Activated T-helper 9 cell treated with anti-CD3 and anti-CD28 coated beads, Interleukin-2, amount 50 U/mL, for 16 hours (primary cell): ENCODE data around the gene EFCAB10.

ENCODE experiments used
- DNase-seq: peaks from one replicate; pipeline ENCODE4 v3.0.0-alpha.2; 2020; ENCODE audit warnings: low read depth

The EFCAB10 gene

DNA sequence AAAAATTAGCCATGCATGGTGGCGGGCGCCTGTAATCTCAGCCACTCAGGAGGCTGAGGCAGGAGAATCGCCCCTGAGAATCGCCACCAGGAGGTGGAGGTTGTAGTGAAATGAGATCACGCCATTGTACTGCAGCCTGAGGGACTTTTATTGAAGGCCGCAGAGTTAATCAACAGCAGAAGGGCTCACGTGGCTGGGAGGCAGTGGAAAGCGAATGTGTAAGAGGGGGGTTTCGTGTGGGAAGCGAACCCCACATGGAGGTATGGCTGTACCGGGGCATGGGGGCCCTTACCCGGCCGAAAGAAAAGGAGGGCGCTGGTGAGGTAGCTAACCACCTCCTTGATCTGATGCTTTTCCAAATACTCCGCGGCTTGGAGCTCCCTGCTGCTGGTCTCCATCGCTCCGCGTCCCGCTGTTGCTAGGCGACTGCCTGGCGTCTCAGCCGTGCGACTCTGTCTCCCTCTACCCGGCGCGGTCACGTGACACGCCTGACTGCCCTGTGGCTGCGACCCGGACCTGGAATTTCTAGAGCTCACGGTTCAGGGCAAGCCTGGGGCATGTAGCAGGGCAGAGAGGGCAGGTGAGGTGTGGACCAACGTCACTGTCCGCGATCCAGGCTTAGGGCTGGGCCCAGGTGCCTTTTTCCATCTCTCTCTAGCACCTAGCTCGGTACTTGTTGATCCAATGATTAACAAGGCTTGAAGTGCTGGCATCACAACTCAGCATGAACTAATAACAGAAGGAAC lies at the start of gene EFCAB10:
TSS of gene EFCAB10 (minus strand) at position 428 of the 746 bp plus-strand sequence. CDS start at position 398, 30 bp downstream.
- DNase-seq, result peak; percentile 8

DNA sequence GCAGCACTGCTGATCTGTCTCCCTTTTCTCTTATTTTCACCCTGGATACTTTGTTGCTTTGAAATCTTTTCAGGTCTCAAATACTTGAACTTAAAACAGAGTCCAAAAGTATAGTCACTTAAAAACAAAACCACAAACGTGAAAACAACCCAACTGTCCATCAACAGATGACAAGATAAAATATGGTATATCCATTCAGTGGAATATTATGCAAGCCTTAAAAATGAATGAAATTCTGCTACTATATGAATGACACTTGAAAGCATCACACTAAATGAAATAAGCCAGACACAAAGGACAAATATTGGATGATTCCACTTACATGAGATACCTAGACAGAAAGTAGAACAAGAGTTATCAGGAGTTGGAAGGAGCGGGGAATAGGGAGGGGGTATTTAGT lies 44.7 kb upstream of the EFCAB10 start:
- no peak for DNase-seq

DNA sequence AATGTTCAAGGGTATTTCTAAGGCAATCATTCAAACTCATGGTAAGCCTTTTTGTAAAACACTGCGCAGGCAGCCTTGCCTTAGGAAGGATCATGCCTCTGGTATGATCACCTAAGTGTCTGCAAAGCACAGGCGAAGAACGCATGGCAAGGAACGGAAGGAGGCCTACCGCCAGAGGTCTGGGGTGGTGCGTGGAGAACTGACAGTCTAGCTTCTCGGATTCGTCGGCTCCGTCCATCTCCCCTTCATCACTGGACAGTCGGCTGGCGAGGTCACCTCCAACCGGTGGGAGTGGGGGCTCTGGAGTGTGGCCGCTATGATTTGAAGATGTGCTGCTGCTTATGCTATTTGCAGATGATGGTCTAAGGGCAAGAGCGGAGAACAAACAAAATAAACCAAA lies 42.6 kb upstream of the EFCAB10 start:
- no peak for DNase-seq

DNA sequence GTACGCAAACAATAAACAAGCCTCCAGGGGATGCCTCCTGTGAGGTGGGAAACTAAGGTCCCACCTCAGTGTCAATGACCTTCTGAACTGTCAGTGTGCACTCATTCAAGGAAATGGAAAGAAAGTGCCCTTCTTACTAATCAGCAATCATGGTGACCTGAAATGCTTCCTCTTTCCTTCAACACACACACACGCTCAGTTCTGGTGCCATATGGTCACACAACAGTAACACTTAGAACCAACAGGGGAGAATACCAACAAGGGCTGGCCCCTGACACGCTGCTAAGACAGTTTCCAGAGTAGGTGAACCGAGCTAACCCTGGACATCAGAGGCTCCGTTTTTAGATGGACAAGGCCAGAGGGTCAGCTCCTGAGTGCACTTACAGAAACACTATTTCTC lies 42.1 kb upstream of the EFCAB10 start:
- no peak for DNase-seq

GRCh38 chr7:105622106-105622731 lies 40.9 kb upstream of the EFCAB10 start:
- DNase-seq, result no peak

GRCh38 chr7:105621617-105622016 lies 40.3 kb upstream of the EFCAB10 start:
- no peak for DNase-seq

DNA sequence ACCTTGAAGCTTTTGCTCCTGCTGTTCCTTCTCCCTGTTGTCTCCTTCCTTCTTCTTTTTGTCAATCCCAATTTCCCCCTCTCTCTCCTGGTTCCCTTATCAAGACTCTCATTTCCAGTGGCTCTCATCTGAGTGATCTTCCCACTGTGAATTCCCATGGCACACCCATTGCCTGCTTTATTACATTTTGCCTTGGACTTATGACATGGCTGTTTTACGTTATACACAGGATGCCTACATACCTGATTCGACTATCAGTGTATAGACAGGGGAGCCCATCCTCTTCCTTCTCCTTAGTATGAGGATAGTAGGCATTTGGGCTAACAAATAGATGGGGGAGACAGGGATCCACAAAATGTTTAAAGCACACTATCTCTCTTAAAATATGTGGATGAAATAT lies 39.9 kb upstream of the EFCAB10 start:
- no peak for DNase-seq

- no peak for DNase-seq
These were observed 38.3 kb upstream of the EFCAB10 start for GRCh38 chr7:105619590-105619989.

- DNase-seq, result no peak
These were observed 36.7 kb upstream of the EFCAB10 start for GRCh38 chr7:105618016-105618296.

GRCh38 chr7:105617280-105618015 lies 36.2 kb upstream of the EFCAB10 start:
- no peak for DNase-seq

GRCh38 chr7:105614341-105614840 lies 33.1 kb upstream of the EFCAB10 start:
- DNase-seq, result no peak

DNA sequence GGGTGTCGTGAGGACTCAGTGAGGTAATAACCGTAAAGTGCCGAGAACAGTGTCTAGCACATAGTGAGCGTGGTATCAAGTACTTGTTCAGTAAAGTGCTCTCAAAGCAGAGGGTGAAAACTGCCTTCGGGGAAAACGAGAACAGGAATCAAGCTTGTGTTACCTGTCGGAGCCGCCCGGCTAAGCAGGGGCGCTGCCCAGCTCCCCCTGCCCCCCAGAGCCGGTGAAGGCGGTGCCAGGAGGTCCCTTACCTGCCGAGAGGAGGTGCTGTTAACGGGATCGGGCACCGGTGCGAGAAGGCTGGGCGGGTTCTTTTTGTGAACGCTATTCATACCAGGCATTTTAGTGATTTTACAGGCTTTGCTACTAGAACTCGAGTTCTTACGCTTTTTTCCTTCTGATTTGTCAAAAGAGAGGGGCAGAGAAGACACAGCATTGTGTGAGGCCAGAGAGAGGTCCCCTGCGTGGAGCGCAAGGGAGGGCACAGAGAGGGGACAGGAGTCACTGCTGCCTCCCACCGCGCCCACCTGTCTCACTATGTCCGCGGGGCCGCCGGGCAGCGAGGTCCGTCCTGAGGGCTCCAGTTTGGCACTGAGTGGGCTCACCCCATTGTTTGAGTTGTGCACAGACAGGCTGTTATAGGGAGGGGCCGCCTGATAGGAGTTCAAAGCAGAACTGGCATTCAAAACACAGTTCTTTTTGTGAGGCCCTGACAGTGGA lies 32.5 kb upstream of the EFCAB10 start:
- DNase-seq, result no peak

DNA sequence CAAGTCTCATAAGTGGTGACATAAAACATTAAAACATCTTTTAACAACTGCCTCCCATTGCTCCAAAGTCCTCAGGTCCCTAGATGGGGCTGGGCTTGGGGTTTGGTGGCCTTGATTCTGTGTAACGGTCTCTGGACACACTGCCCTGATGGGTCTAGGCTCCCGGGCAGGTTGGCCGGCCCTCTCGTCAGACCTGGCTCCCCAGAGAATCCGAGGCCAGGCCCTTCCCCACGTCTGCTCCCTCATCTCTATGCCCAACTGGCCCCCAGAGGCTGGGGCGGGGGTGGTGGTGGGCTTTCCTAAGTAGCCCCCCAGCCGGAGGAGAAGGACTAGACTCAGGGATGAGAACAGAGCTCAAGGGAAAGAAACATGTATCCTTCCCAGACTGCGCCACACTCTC lies 31.5 kb upstream of the EFCAB10 start:
- no peak for DNase-seq

- DNase-seq, result no peak
These were observed 30.8 kb upstream of the EFCAB10 start for GRCh38 chr7:105611856-105612775.

DNA sequence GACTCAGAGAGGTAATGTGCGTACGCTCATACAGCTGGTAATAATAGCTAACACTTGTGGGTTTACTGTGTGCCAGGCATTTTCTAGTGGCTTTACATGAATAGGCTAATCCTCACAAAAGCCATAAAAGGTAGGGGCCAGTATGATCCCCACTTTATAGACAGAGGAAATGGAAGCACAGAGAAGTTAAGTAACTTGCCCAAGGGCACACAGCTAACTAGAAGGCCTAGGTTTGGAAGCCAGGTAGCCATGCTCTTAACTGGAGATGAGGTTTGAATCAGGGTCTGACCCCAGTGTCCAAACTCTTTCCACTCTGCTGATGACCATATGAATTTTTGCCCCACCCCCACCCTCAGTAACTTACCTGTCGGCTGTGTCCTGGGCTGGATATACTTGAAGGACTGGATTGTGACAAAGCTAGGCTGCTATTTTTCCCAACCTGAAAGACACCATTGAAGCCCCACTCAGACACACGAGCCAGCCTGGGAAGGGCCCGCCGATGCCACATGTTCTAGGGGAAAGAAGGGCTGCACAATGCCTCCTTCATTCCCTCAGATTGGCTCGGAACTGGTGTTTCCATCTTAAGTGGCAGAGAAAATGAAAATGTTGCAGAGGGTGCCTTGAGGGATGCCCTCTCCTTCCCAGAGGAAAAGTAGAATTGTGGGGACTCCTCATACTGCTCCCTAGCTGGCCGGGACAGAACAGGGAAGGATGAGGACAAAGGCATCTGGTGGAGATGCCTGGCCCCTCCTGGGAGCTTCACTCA lies 29.1 kb upstream of the EFCAB10 start:
- DNase-seq, result no peak

DNA sequence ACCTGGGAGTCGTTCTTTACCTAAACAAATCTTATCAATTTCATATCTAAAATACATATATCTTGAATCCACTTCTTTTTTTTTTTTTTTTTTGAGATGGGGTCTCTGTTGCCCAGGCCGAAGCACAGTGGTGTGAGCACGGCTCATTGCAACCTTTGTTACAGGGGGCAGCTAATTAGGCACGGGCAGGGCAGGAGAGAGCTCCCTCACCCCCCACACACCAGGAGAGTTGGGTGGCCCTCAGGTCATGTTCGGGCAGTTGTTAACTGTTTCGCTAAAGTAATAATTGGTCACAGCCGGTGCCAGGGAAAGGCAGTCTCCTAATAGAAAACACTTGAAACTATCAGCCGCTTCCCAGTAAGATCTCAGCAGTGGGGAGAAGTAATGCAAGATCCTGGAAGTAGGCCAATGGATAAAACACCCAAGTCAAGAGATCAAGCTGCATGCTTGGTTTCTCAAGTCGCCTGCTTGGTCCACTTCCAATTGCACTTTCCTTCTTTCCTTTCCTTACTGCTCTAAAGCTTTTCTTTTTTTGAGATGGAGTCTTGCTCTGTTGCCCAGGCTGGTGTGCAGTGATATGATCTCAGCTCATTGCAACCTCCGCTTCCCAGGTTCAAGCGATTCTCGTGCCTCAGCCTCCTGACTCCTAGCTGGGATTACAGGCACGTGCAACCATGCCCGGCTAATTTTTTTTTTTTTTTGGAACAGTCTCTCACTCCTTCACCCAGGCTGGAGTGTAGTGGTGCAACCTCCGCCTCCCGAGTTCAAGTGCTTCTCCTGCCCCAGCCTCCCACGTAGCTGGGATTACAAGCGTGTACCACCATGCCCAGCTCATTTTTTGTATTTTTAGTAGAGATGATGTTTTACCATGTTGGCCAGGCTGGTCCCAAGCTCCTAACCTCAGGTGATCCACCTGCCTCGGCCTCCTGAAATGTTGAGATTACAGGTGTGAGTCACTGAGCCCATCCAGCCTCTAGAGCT lies 21.3 kb upstream of the EFCAB10 start:
- no peak for DNase-seq

DNA sequence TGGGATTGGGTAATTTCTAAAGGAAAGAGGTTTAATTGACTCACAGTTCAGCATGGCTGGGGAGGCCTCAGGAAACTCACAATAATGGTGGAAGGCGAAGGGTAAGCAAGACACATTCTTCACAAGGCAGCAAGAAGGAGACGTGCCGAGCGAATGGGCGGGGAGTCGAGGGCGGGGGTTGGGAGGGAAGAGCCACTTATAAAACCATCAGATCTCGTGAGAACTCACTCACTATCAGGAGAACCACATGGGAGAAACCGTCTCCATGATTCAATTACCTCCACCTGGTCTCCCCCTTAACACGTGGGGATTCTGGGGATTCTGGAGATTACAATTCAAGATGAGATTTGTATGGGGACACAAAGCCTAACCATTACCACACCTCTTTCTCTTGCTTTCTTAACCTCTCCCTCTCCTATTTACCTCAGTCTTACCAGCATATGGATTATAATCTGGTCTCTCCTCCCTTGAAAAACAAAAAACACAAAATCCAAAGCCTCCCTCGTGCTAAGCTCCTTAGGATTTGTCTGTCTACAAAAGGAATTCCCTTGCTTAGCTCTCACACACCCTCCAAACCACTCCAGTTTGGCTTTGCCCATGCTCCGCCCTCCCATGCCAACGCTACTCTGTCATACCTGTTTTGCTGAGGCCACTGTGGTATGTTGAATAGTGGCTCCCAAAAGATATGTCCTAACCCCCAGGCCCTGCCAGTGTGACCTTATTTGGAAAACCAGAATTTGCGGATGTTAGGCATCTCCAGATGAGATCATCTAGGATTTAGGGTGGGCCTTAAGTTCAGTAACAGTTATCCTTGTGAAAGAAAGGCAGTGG lies 19.6 kb upstream of the EFCAB10 start:
- no peak for DNase-seq

GRCh38 chr7:105599551-105599950 lies 18.3 kb upstream of the EFCAB10 start:
- DNase-seq, result no peak
